Ovary (tissue), 3 donors: Measurements from ENCODE around the gene DLEC1.

Experiments
- EP300 ChIP-seq: sonication (generic); formaldehyde crosslinking; IDR thresholded peaks from one replicate; pipeline ENCODE4 v1.6.1; 2017; ENCODE audit warnings: antibody characterized with exemption
- POLR2A ChIP-seq: fragments of 450-650 bp; IDR thresholded peaks from one replicate; pipeline ENCODE4 v1.6.1; 2017; ENCODE audit warnings: antibody characterized with exemption, mild to moderate bottlenecking, moderate library complexity
- TF ChIP-seq, protein P1 (sequence below), 3 donors: fragments of 450-650 bp in 2 of 3; fragments of 200-600 bp in 1 of 3; IDR thresholded peaks; one replicate each; pipeline versions ENCODE4 v1.5.1 to v1.8.0; 2016 to 2022; ENCODE audit warnings: antibody characterized with exemption in 3 of 3, mild to moderate bottlenecking in 1 of 3
- donor health status: DM: no; HTN: no; CAD: no.

- TF ChIP-seq POLR2A (no peak), EP300 (no peak)
- TF ChIP-seq, protein P1, sequence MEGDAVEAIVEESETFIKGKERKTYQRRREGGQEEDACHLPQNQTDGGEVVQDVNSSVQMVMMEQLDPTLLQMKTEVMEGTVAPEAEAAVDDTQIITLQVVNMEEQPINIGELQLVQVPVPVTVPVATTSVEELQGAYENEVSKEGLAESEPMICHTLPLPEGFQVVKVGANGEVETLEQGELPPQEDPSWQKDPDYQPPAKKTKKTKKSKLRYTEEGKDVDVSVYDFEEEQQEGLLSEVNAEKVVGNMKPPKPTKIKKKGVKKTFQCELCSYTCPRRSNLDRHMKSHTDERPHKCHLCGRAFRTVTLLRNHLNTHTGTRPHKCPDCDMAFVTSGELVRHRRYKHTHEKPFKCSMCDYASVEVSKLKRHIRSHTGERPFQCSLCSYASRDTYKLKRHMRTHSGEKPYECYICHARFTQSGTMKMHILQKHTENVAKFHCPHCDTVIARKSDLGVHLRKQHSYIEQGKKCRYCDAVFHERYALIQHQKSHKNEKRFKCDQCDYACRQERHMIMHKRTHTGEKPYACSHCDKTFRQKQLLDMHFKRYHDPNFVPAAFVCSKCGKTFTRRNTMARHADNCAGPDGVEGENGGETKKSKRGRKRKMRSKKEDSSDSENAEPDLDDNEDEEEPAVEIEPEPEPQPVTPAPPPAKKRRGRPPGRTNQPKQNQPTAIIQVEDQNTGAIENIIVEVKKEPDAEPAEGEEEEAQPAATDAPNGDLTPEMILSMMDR (IDR thresholded peaks at IDR 0.05), result no peak
Observed at GRCh38 chr3:38098376-38098723, 59.3 kb downstream of the DLEC1 start.
